Fibroblast of mammary gland (primary cell): ENCODE measurements around the gene TPPP2.

Source experiments
- DNase-seq: peaks from one replicate; pipeline ENCODE4 v3.0.0-alpha.2; 2010; ENCODE audit warnings: low read depth
- H3K4me3 ChIP-seq: 2 replicates; pipeline ENCODE4 v1.5.1; 2011; ENCODE audit warnings: low read depth, mild to moderate bottlenecking, low read length, moderate library complexity; ENCODE audit not compliant: control insufficient read depth
- CTCF ChIP-seq: conservative IDR thresholded peaks from 2 replicates; pipeline ENCODE4 v1.5.1; 2011; ENCODE audit warnings: low read depth, low read length, inconsistent platforms; ENCODE audit not compliant: control insufficient read depth, insufficient read depth

Gene TPPP2

DNA sequence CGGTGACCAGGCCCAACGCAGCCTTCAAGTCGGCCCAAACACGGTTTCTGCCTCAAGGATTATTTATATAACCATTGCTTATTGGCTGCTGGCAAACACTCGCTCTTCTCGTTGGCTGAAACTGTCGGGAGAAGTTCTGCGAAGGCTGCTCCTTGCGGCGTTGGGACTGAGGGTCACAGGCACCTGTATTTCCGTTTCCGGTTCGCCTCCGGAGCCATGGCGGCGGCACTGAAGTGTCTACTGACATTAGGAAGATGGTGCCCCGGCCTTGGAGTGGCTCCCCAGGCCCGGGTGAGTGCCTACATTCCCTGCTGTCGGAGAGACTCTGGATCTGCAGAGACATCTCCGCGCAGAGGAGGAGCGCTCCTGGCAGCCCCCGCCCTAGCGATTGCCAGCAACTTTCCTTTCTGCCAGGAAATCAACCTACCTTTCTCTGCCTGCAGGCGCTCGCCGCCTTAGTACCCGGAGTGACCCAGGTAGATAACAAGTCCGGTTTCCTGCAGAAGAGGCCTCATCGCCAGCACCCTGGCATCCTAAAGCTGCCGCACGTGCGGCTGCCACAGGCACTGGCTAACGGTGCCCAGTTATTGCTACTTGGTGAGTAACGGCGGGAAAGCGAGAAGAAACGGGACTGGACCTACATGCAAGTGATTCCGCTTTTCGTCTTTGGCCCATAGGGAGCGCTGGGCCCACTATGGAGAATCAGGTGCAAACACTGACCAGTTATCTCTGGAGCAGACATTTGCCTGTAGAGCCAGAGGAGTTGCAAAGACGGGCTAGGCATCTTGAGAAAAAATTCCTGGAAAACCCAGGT is 40.0 kb upstream of the TPPP2 start, which contains the start of gene METTL17:
Gene METTL17 (plus strand): TSS at position 194 of the 814 bp plus-strand sequence. CDS start 23 bp downstream, at position 217.
- peak within 1 kb of the TSS; percentile 78 for H3K4me3 ChIP-seq
- DNase-seq = peak; percentile 97
- peak; percentile 40 for TF ChIP-seq CTCF

DNA sequence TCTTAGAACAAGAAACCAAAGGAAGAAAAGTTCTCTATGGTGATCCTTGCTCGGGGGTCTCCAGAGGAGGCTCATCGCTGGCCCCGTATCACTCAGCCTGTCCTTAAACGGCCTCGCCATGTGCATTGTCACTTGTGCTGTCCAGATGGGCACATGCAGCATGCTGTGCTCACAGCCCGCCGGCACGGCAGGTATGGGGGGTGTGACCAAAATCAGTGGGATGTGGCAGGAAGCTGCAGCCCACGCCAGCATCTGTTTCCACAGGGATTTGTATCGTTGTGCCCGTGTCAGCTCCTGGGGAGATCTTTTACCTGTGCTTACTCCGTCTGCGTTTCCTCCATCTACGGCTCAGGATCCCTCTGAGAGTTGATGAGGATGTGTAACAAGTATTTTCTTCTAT is 33.5 kb upstream of the TPPP2 start:
- H3K4me3 ChIP-seq = no peak overlapping the region
- TF ChIP-seq CTCF = no peak
- no peak for DNase-seq

GRCh38 chr14:20997115-20997514 is 32.9 kb upstream of the TPPP2 start:
- no peak overlapping the region for H3K4me3 ChIP-seq
- DNase-seq = no peak
- no peak for TF ChIP-seq CTCF

GRCh38 chr14:20997564-20997963 is 32.5 kb upstream of the TPPP2 start:
- no peak overlapping the region for H3K4me3 ChIP-seq
- TF ChIP-seq CTCF = no peak
- no peak for DNase-seq

DNA sequence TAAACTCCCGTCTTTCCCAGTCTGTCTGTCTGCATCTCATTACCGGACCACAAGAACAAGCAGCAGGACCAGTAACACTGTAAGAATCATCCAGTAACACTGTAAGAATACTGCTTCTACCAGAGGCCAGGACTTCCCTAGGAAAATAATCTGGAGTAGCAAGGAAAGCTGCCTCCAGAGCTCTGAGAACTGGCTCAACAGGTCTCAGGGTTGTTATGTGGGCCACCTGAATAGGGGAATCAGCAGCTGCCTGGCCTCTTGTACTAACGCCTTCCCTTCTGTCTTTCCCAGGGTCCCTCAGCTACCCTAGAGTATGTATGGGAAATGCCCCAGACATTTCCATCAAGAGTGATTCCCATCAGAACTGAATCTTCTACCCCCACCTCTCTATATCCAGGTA is 31.9 kb upstream of the TPPP2 start:
- no peak for DNase-seq
- no peak overlapping the region for H3K4me3 ChIP-seq
- no peak for TF ChIP-seq CTCF

GRCh38 chr14:20998674-20999366 is 31.2 kb upstream of the TPPP2 start, which contains the start of gene SLC39A2:
Gene SLC39A2 (plus strand): TSS chr14:20999293. CDS start chr14:20999447, 154 bp downstream.
- peak; percentile 80 for DNase-seq
- no peak for TF ChIP-seq CTCF
- no peak within 1 kb of the TSS for H3K4me3 ChIP-seq
